ENCODE measurements around the gene NMT1. TPM values are rescaled to one million over a fixed set of nuclear protein-coding genes. Genes with fewer than 3 reads are reported as not detected.

NMT1 gene
- total RNA-seq, 1 donor from 2014 or later, result 88.7 TPM

DNA sequence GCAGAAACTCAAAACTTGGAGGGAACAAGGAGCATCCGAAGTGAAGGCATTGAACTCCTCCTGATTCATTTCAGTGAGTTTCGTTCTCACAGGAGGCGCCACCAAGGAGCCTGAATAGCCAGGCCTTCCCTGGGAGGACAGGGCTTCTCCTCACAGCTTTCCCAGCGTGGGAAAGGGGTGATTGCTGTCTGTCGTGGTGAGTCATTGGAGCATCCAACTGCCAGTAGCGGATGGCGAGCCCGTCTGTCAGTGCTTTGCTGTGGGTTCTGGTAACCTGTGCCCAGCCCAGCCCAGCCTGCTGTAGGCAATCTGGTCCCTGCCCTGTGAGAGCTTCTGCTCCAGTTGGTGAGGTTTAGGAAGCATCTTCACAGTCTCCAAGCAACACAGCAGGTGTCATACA is 42.9 kb downstream of the NMT1 start:
- no peak for DNase-seq (ENCODE audit: low read depth)

DNA sequence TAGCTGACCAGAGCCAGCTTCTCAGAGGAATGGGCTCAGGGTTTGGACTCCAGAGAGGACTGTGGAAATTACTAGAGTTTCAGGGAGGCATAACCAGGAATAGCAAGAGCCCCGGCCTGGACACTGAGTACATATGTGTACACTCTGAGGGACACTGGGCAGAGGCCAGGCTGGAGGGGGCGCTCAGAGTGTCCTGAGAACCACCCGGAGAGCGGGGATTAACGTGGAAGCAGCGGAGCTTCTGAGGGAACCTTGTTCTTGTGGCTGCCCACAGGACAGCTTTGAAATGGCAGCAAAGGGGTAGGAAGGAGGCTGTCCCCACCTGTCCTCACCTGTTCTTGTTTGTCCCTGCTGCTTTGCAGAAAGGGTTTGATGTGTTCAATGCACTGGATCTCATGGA is 43.4 kb downstream of the NMT1 start:
- no peak for DNase-seq (ENCODE audit: low read depth)

DNA sequence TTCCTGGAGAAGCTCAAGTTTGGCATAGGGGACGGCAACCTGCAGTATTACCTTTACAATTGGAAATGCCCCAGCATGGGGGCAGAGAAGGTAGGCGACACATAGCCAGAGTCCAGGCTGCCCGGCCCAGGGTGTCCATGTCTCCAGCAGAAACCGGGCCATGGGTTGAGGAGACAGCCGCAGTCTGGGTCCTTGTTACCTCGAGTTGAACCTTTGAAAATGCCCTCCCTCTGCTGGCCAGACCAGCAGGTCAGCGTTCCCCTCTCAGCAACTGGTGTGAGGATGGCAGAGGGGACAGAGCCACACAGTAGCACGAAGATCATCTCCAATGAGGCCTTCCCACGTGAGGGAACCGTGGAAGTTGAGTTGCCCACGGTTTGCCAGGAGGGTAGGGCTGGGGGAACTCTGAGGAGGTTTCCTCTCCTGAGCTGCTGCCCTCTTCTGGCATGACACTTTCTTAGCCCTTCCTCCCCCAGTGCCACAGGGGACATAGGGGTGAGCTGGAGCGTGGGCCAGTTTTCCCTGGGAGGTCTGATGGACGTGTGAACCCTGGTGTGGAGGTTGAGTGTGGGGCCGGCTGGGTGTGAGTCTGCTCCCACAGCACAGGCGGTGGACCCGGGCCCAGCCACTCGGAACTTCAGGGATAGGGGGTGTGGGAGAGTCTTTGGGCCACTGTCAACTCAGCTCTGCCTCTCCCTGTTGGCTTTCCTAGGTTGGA is 43.9 kb downstream of the NMT1 start:
- no peak for DNase-seq (ENCODE audit: low read depth)

DNA sequence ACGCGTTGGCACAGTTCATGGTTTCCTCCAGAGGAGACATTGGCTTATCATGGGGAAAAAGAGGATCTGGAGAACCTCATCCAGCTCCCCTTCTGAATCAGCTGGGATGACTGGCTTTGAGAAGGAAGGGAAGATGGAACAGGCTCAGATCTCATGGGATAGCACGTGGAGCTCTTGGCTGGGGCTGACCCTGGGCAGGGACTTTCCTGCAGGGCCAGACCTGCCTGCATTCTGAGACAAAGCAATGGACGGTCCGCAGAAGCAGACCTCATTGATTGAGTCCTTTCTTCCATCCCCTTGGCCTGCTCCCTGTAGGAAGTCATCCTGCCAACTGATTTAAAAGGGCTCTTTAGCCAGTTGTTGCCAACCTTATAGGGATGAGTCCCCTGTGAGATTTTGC is 45.0 kb downstream of the NMT1 start:
- no peak for DNase-seq (ENCODE audit: low read depth)

DNA sequence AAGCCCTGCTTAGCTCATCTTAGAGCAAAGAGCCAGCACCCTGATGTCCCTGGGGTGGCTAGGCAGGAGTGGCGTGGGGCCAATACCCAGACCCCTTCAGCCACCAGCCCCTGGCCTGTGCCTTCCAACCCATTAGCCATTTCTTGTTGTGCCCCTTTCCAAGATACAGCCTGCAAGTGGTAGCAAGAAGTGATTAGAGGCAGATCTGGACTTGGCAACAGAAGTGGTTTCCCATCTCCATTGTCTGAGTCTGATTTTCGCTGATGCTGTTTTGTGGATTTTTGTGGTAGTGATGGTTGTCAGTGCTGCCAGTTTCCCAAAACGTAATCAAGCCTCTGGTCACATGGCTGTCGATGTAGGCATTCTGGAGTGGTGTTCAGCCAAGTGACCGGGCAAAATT is 45.5 kb downstream of the NMT1 start:
- no peak for DNase-seq (ENCODE audit: low read depth)

DNA sequence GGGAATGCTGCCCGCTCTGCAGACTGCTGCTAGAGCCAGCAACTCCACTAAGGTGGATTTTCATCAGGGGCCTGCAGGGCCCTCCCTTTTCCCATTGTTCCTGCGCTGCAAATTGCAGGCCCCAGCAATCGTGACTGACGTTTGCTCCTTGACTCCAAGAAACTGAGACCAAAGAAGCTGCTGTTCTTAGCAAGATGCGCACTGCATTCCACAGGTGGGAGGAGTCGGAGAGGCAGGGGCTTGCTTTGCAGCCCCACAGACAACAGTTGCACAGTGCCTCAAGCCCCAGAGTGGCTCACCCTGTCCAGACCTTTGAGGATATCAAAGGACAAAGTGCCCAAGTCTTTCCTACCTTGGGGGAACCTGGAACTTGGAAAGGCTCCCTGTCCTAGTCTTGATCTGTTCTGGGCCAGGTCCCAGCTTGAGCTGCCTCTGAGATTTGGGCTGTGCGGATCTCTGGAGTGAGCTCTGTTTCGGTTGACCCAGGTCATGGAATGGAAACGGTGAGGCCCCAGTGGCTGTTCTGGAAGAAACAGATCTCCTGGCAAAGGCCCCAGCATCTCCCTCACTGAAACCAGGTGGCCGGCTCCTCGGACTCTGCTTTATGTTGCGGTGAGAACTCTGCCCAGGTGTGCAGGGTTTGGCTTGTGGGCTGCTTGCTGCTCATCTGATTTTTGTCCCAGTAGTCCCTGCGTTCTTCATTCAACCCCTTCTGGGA is 46.3 kb downstream of the NMT1 start:
- DNase-seq (ENCODE audit: low read depth), result no peak

DNA sequence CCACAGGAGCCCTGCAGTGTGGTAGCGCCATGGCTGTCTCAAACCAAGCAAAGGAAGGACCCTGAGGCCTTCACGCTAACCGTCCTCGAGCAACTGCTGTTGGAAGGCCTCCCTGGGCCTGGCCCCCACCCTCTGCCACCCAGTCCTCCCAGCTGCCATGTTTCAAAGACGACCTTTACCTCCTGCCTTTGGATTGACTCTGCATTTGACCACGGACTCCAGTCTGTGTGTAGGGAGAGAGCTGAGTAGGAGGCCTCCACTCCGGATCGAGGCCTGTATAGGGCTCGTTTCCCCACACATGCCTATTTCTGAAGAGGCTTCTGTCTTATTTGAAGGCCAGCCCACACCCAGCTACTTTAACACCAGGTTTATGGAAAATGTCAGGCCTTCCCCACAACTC is 46.9 kb downstream of the NMT1 start:
- DNase-seq (ENCODE audit: low read depth), result no peak

DNA sequence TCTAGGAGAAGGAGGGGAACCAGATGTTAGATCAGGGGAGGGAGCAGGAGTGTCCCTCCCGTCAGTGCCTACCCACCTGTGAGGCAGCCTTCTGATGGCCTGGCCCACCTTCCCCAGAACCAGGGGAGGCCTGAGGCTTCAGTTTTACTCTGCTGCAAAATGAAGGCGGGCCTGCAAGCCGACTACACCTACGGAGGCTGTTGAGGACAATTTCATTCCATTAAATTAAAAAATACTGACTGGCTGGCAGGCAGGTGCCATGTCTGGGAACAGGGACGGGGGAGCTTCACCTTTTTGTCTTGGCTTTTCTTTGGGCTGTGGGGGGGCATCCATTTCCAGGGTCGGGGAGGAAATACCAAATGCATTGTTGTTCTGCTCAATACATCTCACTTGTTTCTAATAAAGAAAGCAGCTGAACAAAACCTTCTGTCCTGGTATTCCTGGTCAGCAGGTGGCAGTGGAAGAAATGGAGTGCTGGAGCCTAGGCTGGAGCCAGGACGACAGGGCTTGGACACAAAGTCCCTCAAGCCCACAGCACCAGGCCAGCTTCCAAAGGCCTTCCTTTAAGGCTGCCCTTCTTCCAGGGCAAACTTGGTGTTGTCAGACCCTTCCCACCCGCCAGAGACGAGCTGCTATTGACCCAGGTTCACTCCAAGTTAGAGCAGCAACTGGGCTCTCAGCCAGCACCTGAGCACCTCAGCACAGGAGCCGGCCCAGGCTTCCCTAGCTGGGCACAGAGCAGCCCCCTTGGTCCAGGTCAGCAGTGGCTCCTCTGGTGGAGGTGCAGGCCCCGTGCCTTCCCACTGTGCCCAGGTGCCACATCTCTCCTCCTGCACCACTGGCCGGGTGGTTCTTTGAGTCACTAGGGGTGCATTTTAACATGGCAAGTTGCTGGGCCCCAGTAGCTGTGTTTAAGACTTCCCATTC is 47.7 kb downstream of the NMT1 start:
- DNase-seq (ENCODE audit: low read depth), result no peak

DNA sequence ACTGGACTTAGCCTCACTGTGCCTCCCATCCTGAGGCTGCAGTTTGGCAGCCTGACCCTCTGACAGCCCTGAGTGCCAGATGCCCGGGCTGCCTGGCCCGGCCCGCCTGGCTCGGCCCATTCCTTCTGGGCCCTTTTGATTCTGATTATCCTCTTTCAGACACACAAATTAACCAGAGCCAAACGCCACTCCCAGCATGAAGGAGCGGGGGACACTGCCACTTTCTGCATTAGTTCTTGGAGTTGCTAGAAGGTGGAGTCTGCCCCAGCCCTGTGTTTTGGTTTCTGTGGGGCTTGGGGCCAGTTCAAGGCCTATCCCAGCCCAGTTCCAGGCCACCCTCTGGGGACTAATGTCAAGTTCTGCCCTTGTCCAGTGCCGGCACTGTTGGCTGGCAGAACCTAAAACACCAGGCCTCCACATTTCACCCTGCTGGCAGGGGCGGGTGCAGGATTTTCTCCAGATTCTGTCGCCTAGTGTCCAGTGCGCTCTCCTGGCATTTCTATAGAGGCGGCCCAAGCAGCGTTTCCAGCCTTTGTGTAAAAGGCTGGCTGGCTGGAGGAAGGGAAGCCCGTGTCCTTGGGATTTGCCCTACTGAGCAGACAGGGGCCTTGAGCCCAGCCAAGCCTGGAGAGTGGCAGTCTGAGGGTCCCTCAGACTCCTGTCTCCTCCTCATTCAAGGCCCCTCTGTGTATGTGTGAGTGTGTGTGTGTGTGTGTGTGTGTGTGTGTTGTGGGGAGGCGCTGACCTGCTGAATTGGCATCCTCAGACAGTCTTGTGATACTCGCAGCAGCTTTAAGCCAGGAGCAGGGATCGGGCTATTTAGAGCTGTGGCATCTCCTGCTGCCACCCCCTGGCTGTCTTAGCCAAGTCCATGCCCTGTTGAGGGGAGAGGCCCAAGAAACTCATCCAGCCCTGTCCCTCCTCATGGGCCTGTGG is 49.8 kb downstream of the NMT1 start:
- peak; percentile 83 for DNase-seq (ENCODE audit: low read depth)

DNA sequence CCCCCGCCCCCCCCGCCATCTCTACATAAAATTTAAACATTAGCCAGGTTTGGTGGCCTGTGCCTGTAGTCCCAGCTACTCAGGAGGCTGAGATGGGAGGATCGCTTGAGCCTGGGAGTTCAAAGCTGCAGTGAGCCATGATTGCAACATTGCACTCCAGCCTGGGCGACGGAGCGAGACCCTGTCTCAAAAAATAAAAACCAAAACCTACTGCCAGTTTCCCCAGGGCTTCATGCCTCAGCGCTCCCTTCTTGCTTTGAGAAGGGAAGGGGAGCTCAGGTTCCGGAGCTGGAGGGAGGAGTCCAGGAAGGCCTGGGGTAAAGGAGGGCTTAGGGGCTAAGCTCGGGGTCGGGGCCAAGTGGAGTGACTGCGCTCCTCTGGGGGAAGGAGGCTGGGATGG is 50.7 kb downstream of the NMT1 start:
- DNase-seq (ENCODE audit: low read depth), result no peak

DNA sequence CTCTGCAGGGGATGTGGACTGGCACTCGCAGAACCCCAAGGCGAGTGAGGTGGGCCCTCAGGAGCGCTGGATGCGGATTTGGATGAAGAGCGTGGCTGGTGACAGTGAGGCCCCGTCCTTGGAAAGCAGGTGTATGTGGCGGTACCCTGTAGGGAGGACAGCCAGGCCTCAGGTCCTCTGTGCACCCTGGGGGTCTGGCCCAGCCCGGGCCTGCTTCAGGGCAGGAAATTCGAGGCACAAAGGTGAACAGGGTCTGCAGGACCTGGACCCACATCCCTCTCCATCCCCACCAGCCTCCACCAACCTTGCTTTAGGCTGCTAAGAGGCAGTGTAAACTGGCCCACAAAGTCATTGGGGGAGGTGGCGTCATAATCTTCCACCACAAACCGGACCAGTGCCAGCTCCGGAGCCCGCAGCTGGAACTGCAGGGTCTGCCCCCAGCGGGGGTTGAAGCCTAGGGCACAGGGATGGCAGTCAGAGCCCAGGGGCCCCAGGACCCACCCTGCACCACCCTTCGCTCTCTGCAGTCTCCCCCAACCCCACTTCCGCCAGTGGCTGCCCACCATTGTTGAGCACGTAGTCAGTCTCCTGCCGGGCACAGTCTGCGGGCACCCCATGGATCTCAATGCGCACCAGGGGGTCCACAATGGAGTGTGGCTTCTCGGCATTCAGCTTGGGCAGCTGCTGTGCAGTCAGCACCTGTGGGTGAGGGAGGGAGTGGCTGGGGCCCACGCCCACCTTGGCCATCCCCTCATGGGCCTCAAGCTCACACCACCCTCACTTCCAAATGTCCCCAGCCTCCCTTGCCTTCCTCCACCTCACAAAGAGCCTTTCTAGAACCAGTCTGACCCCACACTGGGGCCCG is 51.7 kb downstream of the NMT1 start:
- no peak for DNase-seq (ENCODE audit: low read depth)

DNA sequence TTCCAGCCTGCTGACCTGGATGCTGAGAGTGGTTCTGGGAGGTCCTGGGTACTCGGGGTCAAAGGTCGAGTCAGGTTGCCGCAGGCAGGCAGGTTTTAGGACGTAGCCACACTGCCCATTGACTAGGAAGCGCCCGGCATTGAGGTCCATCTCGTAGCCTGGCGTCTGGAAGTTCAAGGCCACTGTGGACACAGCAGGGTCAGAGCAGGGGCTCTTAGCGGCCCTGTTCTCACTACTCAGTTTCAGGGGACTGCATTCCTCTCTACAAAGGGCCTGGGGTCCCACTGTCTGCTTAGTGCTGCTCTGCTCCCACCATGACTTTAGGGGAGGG is 52.3 kb downstream of the NMT1 start:
- no peak for DNase-seq (ENCODE audit: low read depth)

DNA sequence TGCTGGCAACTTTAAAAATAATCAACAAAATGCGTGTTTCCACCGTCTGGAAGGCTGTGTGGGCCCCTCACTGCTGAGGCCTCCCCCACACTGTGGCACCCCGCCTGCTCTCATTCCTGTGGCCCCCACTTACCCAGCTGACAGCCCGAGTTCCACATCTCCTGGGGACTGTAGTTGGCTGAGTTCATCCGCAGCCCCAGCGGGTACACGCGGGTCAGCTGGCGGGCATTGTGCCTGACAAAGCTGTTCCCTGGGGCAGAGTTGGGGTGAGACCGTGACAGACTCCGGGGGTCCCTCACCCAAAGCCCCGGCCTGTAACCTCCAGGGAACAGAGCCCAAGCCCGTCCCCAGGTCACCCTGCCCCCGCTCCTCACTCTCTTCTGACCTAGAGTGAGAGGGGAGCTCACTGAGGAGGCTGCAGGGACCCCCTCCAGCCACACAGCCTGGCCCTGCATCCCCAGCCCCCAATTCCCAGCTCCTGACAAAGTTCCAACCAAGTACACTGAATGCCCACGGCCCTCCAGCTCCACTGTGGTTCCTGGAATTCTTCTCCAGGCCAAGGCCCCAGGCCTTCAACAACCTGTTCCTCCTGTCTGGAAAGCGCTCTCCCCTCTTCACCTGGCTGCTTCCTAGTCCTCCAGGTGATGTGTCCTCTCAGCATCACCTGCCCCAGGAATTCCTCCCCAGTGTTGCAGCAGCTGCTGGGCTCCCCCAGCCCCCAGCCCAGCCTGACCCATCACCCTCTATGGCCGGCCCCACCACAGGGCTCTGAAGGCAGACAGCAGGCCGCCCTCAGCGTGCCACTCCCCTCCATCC is 53.2 kb downstream of the NMT1 start:
- DNase-seq (ENCODE audit: low read depth), result no peak

DNA sequence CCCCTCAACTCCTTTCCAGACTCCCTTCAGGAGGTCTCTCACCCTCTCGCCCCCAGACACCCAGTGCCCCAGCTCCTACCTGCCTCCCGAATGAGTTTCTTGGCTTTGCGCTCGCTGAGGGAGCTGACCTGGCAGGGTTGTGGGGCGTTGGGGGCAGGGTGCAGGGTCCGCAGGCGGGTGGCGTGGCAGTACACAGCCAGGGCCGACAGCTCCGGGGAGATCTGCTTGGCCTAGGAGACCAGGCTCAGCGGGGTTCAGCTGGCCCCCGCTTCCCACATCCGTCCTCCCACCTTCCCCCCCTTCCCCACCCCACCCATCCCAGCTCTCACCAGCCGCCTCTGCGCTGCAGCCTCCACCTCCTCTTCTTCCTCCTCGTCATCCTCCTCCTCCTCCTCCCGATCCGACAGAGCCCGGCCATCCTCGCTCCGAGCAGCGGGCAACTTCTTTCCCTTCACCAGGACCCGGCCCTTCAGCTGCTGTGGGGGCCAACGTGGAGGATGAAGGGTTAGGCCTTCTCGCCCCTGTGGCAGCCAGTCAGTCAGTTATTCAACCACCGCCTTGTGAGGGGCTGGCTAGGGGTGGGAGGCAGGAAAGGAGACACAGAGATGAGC is 54.0 kb downstream of the NMT1 start:
- no peak for DNase-seq (ENCODE audit: low read depth)

DNA sequence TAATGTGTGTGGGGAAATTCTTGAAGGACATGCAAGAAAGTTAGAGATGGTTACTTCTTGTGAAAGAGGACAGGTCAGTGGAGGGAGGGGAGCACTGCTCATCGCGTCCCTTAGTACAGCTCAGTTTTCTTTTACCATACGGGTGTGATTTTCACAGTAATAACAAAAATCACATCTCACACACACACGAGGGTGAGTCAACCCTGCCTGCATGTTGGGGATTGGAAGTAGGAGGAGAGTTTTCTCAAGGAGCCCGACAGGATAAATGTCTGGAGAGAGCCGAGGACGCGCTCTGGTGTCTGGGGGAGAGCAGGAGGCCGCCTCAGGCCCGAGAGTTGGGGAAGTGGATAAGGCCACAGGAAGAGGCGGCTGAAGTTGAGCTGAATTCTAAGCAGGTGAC is 54.8 kb downstream of the NMT1 start:
- no peak for DNase-seq (ENCODE audit: low read depth)

DNA sequence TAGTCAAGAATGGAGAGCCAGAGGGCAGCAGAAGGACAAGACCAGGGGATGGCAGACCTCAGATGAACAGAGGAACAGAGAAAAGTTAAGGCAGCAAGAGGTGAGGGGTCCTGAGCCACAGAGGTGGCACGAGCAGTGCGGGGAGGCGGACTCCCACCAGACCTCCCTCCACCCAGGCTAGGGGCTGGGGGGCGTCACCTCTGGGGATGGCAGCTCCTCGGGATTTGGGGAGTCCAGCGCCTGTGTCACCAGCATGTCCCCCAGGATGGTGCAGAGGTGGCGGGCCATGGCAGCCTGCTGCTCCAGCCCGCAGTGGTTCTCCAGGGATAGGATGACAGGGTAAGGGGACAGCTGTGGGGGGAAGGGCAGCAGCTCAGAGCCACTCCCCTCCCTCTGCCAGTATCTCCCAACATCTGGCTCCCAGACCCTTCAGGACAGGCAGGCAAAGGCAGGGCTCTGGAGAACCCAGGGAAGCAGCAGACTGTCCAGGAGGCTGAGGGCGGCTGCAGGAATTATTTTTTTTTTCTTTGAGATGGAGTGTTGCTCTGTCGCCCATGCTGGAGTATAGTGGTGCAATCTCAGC is 55.4 kb downstream of the NMT1 start:
- no peak for DNase-seq (ENCODE audit: low read depth)

DNA sequence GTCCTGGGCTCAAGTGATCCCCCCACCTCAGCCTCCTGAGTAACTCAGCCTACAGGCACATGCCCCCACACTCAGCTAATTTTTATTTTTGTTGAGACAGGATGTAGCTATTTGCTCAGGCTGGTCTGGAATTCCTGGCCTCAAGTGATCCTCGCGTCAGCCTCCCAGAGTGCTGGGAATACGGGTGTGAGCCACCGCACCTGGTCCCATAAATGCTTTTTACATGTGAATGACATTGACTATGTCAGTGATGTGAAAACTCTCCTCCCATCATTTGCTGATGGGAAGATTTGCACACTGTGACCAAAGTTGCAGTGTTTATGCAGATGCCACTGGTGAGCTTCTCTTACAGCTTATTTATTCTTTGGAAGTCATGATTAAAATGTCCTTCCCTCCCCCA is 56.2 kb downstream of the NMT1 start:
- DNase-seq (ENCODE audit: low read depth), result no peak
